NK-92 (cell line): Measurements from ENCODE around the gene AJM1.

ENCODE experiments used
- DNase-seq: peaks from one replicate; lab custom pipeline; 2025; ENCODE audit not compliant: unreplicated experiment; lab: John Stamatoyannopoulos, UW

The AJM1 gene

DNA sequence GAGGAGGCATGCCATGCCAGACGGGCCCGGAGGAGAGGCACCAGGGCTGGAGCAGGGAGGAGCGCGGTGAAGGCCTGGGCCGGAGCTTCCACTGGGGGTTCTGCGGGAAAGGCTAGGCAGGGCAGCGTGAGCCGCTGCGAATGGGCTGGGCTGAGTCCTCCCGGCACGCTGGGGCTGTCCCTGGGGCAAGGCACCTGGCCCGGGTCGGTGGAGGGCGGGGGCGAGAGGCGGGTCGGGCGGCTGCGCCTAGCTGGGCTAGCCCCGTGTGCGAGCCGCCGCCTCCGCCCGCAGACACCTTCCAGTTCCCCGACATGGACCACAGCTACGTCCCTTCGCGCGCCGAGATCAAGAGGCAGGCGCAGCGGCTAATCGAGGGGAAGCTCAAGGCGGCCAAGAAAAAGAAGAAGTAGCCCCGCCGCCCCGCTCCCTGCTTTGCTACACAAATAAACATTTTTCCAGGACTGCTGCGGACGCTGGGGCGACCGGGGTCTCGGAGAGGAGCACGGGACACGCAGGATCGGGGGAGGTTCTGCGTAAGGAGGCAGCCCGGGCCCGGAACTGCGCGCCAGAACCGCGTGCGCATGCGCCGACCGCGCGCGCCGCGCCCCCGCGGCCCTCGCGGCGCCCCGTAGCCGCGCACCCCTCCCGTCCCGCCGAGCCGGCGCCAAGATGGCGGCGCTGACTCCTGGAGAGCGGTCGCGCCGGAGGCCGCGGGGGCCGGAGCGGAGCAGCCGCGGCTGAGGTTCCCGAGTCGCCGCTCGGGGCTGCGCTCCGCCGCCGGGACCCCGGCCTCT is 34.8 kb upstream of the AJM1 start, which contains the start of gene RABL6:
RABL6 (plus strand) TSS at position 668 of the 794 bp plus-strand sequence. CDS start 249 bp downstream, outside the sequence.
- DNase-seq, result no peak

DNA sequence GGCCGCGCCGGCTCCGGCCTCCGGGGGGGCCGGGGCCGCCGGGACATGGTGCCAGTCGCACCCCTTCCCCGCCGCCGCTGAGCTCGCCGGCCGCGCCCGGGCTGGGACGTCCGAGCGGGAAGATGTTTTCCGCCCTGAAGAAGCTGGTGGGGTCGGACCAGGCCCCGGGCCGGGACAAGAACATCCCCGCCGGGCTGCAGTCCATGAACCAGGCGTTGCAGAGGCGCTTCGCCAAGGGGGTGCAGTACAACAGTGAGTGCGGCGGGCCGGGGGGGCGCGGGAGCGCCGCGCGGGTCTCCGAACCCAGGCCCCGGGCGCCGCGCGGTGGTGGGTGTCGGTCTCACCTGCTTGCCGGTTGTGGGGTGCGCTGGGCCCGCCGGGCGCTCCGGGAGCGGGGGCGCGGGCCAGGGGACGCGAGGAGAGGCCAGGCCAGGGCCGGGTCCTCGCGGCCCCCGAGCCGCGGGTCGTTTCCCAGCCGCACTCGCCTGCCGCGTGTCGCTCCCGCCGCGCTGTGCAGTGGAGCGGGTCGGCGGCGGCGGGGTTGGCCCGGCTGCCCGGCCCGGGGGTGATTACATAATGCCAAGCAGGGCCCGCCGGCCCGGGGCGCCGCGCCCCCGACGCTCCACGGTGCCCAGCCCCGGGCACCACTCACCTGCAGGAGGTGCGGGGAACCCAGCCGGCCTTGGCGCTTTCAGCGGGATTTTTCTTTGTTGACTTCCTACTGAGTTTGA is 34.0 kb upstream of the AJM1 start:
- no peak for DNase-seq

DNA sequence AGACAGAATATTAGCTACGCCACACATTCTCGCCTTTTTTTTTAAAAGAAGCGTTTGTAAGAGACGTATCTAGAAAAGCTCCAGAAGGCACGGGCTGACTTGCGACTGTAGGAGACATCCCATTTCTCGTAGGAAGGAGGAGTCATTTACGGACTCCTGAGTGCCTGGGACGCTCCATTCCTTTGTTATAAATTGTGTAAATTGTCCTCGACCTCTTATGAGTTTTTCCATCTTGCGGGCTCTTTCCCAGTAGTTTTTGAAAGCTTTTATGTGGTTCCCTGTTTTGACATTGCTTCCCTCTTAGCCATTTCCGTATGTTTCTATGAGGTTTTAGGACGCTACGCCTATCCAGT is 33.5 kb upstream of the AJM1 start:
- DNase-seq, result no peak

DNA sequence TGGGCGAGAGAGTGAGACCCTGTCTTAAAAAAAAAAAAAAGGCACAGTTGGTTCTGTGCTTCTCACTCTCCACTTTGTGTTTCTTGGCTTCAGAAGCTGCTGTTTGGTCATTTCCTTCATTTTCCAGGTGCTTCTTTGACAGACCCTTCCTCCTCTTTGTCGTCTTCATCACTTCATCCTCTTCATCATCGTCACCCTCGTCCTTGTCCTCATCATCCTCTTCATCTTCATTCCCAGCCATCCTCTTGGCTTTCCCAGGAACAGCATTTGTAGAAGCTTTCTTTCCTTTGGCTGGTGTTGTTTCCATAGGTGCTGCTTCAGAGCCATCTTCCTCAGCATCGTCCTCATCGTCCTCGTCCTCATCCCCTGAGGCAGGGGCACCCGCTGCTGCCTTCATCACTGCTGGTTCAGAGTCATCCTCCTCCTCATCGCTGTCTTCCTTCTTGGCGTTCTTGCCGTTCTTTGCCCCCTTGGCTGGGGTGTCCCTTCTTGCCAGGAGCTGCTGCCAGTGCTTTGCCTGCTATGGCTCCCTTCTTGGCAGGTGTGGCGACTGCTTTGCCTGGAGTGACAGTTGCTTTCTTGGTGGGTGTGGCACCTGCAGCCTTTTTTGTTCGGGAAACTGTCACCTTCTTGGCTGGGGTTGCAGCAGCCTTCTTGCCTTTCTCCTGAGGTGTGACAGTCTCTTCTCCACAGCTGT is 27.4 kb upstream of the AJM1 start:
- no peak for DNase-seq

DNA sequence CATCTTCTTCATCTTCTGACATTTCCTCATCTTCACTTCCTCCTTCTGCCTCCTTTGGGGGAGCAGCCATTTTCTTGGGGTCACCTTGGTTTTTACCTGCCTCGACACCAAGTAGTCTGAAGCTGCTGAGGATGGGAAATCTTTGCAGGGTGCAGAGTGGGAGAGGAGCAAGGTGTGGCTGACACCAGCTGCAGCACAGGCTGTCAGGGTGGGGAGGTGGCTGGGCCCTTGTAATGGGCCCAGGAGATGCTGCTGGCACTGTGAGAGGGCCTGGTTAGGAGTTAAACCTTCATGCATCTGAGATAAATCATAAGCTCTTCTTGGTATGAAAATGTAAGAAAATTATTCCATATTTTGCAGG is 26.9 kb upstream of the AJM1 start:
- DNase-seq, result no peak

DNA sequence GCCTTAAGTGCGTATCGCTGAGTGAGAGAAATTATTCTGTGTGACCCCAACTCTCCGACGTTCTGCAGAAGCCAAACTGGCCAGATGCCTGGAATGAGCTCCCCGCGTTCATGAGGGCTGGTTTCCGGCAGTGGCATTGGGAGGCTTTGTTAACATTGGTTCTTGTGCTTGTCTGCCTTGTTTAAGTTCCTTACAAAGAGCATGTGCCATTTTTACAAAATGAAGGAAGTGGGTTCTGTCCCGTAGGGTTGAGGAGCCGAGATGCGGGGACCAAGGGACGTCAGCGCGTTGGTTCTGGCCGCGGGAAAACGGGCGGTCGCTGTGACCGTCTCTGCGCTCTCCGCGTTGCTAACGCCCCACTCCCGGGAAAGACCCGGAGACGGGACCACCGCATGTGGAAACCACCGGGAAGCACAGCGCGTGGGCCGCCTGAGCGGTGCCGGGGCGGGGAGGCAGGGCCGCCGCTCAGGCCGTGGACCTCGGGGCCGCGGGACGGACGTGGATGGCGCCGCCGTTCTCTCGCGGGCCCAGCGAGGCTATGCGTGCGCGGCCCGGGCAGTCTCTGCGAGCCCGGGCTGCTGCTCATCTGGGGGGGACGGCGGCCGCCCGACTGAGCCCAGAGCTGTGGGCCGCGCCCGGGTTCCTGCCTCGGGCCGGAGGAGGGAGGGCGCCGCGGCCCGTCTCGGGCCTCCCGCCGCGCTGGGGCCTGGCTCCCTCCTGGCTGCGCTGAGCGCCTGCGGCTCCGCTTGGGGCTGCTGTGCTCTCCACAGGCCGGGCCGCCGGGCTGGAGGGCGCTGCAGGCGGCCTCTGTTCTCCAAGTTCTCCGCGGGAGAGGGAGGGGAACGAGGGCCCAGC is 21.1 kb upstream of the AJM1 start:
- DNase-seq, result no peak

DNA sequence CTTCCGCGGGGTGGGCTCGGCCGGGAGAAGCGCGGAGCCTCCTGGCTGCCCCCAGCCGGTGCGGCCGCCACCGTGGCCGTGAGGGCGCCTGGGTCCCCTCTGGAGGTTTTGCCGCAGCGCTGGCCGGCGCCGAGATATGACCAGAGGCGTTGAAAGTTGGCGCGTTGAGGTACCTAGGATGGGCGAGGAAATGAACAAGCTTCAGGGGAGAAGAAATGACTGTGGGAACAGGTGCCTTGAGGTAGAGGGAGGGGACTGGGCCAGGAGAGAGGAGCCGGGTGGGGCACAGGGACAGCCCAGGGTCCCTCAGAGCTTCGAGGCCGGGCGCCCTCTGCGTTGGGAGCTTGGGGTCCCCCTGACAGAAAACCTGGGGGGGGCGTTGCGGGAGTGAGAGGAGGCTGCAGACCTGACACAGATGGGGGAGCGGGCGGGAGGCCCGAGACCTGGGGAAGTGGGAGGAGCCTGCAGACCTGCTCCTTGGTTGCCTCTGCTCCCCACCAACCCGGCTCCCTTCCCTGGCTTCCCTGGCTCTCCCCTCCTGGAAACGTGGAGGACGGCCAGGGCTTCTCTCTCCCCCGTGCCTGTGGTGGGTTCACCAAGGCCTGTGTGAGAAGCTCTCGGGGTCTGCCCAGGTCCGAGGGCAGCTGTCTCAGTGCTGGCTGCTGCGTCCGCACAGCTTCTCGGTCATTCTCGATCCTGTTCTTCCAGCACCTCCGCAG is 20.3 kb upstream of the AJM1 start:
- no peak for DNase-seq

DNA sequence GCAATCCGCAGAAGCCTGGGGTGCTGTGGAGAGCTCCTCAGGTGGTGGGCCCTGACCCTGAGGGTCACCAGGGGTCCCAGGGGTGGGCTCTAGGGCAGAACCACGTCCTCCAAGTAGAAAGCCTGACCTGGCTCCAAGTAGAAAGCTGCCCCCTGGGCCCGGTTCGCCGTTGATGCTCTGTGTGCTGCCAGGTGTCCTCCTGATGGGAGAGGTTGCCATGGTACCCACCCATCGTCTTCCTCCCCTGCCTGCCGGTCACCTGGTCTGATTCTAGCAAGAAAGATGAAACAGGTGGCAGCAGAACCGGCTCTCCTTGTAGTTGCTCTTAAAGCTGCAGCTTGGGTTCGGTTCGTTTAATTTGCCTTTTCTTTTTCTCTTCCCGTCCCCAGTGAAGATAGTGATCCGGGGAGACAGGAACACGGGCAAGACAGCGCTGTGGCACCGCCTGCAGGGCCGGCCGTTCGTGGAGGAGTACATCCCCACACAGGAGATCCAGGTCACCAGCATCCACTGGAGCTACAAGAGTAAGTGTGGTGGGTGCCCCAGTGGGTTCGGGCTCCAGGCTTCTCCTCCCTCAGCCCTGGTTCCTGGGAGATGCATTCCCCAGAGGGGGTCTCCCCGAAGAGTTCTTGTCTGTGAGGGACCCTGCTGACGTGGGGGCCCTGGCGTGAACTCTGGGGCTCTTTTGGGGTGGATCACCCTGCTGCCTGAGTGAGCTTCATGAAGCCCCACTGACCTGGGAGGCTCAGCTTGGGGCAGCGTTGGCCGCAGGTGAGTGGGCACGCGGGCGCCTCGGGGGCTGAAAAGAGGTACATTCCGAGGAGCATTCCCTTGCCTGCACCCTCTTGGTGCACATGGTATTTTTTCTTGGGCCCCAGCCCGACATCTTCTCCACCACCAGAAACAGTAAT is 18.9 kb upstream of the AJM1 start:
- DNase-seq, result no peak

DNA sequence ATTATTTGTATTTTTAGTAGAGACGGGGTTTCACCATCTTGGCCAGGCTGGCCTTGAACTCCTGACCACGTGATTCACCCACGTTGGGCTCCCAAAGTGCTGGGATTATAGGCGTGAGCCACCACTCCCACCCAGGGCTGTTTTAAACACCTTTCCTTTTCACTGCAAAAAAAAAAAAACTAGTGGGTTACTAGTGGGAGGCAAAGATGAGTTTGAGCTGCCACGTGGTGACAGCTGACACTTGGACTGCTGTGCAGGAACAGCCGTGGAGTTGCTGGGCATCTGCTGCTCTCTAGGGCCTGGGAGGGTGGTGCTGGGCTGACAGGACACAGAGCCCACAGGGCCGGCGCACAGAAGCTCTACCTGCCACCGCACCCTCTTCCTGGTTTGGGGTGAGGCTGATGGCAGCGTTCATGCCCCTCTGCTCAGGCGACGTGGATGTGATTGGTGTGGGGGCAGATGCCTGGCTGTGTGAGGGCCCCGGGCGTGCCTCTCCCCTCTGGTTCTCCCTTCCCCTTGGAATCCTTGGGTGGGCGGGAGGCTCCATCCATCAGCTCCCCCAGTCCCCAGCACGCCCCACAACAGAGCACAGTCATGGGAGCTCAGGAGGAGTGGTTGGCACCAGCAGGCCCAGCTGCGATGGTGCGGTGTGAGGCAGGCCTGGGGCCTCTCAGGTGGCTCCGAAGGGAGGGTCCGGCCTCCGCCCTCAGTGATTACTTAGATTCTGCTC is 17.6 kb upstream of the AJM1 start:
- DNase-seq, result no peak

DNA sequence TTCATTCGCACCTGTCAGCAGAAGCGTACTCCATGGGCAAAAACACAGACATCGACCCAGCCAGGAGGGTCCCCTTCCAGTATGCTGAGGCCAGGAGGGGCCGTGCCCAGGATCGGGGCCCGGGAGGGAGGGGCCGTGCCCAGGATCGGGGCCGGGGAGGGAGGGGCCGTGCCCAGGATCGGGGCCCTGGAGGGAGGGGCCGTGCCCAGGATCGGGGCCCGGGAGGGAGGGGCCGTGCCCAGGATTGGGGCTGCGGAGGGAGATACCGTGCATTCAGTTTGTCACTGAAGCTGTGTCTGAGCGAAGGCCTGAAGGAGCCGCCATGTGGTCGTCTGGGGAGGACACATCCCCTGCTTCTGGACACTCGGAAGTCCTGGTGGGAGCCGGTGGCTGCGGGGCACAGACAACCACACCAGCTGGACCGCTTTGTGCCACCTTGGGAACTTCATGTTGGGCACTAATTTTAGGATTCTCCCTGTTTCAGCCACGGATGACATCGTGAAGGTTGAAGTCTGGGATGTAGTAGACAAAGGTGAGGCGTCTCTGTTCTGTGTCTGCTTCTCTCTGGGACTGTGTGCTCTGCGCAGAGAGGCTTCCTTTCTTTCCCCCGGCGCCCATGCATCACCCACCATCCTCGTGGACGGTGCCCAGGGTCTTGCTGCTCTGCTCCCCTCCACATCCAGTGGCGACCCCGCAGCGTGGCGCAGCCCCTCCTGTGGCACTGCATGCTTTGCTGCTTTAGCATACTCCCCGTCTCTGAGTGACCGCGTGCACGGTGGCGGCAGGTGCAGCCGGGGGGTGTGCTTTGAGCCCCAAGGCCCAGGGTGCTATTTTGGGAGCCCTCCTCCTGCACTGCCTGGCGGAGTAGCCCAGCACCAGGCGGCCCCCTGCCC is 16.7 kb upstream of the AJM1 start:
- no peak for DNase-seq

DNA sequence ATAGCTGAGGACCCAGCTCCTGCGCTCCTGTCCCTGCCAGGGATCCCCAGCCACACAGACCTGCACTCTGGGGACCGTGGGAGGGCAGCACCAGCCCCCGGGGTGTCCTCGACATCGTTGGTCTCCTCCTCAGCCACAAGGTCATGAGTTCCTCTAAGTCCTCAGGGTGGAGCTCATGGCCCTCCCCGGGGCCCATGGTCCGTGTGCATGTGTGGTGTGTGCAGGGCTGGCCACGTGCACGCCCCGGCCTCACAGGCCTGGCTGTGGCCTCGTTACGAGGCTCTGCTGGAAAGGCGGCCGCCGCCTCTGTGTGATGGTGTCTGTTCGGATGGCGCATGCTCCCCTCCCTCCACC is 16.1 kb upstream of the AJM1 start:
- DNase-seq, result no peak

DNA sequence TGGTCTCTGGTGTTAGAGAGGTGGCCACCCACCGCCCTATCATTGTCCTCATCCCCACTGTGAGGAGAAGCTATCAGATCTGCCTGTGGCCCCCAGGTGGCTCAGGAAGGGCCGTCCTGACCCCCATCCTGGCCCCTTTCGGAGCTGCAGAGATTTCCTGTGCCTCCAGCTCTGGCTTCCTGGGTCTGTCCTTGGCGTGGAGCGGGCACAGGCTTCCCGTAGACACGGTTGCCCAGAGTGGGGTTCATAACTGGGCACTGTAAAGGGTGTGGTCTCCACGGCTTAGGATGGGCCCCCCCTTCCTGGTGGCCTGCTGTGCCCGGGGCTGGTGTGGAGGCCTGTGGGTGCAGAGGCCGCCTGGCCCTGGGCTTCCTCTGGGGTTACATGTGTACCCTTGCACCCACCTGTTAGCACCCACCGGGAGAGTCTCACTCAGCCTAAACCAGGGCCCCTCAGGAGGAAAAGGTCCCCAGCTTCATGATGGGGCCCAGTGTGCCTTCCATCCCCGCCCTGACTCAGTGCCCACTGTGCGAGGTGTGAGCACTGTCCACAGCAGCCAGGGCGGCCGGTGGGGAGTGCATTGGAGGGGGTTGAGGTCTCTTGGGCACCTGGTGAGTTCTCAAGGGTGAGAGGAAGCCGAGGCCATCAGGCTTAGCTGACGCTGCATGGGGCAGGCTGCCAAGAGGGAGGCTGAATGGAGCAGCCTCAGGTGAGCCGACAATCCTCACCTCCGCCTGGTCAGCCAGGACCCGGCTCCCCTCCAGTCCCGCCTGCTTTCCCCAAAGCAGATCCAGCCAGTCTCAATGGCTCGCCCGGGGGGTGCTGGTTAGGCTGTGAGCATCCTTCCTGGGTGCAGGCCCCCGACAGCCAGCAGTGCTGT is 15.3 kb upstream of the AJM1 start:
- no peak for DNase-seq

DNA sequence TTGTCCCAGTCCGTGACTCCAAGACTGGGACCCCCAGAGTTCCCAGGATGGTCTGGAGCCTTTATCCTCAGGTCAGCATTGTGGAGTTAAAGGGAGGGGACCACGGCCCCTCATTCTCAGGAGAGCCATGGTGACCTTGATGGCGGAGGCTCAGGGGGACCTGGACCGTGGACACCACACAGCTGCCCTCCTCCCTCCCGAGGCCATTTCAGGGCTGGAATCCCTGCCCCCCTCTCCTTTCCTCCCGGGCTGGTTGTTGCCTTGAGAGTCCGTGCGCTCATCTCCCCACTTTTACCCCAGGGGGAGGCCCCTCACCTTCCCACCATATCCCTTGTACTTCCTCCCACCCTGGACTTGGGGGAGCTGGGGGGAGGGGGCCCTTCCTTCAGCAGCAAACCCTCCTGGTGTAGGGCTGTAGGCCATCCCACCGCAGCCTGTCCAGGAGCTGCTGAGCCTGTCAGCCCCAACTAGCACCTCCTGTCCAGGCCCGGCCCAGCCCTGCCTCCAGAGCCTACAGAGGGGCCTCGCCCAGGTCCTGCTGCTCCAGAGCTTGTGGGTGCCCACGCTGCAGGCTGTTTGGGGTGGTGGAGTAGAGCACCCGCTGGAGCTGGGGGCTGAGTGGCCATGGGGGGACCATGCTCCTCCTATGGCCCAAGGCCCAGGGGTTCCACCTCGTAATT is 14.3 kb upstream of the AJM1 start:
- no peak for DNase-seq

DNA sequence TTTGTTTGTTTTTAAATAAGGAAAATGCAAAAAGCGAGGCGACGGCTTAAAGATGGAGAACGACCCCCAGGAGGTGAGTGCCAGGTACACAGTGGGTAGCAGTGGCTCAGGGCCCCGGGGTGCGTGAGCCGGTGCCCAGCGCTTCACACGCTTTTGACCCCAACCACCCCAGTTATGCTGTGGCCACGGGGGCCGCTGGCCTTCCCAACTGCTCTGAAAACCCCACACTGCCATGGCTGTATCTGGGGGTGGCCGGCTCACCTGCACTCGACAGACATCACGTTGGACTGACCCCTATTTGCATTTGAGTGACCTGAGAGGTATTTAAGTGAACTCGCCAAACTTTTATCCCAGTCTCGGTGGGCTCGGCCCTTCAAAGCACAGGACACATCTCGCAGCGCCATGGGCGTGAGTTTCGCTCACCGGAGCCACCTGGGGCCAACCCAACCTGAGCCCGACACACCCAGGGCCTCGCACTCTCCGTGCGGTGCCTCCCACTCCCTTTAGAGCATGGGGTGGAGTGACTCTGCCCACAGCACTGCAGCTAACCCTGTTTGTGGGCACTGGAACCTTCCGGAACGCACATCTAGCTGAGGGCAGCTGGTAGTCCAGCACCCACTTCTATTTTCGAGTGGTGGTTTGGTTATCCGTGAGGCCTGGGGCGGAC is 13.7 kb upstream of the AJM1 start:
- DNase-seq, result no peak

DNA sequence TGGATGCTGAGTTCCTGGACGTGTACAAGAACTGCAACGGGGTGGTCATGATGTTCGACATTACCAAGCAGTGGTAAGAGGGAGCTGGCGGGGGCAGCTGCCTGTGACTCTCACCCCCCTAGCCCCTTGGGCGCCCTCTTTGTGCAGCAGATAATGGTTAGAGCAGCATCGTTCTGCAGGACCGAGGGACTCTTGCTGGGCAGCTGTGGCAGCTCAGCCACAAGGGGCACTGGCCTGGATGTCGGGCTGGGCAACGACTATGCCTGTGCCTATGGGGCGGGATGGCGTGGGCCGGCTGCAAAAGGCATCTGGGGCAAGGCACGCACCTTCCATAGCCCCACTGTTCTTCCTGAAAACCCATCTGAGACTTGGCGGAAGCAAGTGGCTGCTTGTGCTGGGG is 12.9 kb upstream of the AJM1 start:
- no peak for DNase-seq
